CD4-positive, alpha-beta T cell treated with Interleukin-12 subunit alpha and Interleukin-12 subunit beta, for 1 hour (primary cell): ENCODE results near the gene MAP3K4.
A peak's percentile ranks its signal among the peaks of the same experiment; 100 is the strongest.
"Not testable (repeated sequence)": the region's sequence is repeated elsewhere in the genome, so short reads cannot be mapped to it uniquely, and the experiment has no call there.

Experiments
- DNase-seq: peaks from one replicate; pipeline ENCODE4 v3.0.0-alpha.2; 2020

Gene MAP3K4

GRCh38 chr6:160973311-160974250, 18.0 kb upstream of the MAP3K4 start:
- DNase-seq: no peak

- no peak for DNase-seq
These were observed 17.2 kb upstream of the MAP3K4 start for GRCh38 chr6:160974304-160974771.

- no peak for DNase-seq
These were observed 16.4 kb upstream of the MAP3K4 start for GRCh38 chr6:160975162-160975561.

GRCh38 chr6:160975961-160976360, 15.6 kb upstream of the MAP3K4 start:
- not testable (repeated sequence) for DNase-seq

- DNase-seq: no peak
These were observed 13.2 kb upstream of the MAP3K4 start for GRCh38 chr6:160978141-160978901.

- DNase-seq: no peak
These were observed 12.4 kb upstream of the MAP3K4 start for GRCh38 chr6:160979061-160979708.

GRCh38 chr6:160983377-160983948, 8.1 kb upstream of the MAP3K4 start:
- DNase-seq: not testable (repeated sequence)

- DNase-seq: peak; percentile 3
These were observed 4.7 kb upstream of the MAP3K4 start for GRCh38 chr6:160986851-160987250.

- DNase-seq: no peak
These were observed 4.3 kb upstream of the MAP3K4 start for GRCh38 chr6:160987265-160987664.

- no peak for DNase-seq
These were observed 643 bp upstream of the MAP3K4 start for GRCh38 chr6:160990847-160991405.

GRCh38 chr6:160992061-160992979, 751 bp downstream of the MAP3K4 start:
- peak; percentile 43 for DNase-seq

- DNase-seq: no peak
These were observed 1.4 kb downstream of the MAP3K4 start for GRCh38 chr6:160992980-160993314.

GRCh38 chr6:160995271-160995670, 3.7 kb downstream of the MAP3K4 start:
- DNase-seq: no peak

GRCh38 chr6:160996131-160996601, 4.6 kb downstream of the MAP3K4 start:
- DNase-seq: no peak

GRCh38 chr6:160998217-160998616, 6.6 kb downstream of the MAP3K4 start:
- DNase-seq: no peak

- DNase-seq: no peak
These were observed 7.2 kb downstream of the MAP3K4 start for GRCh38 chr6:160998766-160999165.

GRCh38 chr6:160999516-160999915, 7.9 kb downstream of the MAP3K4 start:
- DNase-seq: no peak

- DNase-seq: no peak
These were observed 9.1 kb downstream of the MAP3K4 start for GRCh38 chr6:161000632-161001031.

GRCh38 chr6:161001421-161001820, 9.9 kb downstream of the MAP3K4 start:
- no peak for DNase-seq

- no peak for DNase-seq
These were observed 11.8 kb downstream of the MAP3K4 start for GRCh38 chr6:161003336-161003735.

GRCh38 chr6:161008245-161008644, 16.7 kb downstream of the MAP3K4 start:
- no peak for DNase-seq
